ENCODE measurements around the gene ANKRD13B.

- TF ChIP-seq ELK1 (IDR thresholded peaks at IDR 0.05; ENCODE audit: low read depth, low read length) (no peak), FOSB (CRISPR knock-in tag; IDR thresholded peaks at IDR 0.05) (no peak), CTCF (IDR thresholded peaks at IDR 0.05) (no peak), RFX5 (IDR thresholded peaks at IDR 0.05) (no peak), RNF2 (IDR thresholded peaks at IDR 0.05; ENCODE audit: borderline replicate concordance, low read depth) (no peak), BHLHE40 (IDR thresholded peaks at IDR 0.05; ENCODE audit: low read depth, low read length) (no peak), JUN (IDR thresholded peaks at IDR 0.05) (no peak), PBX3 (IDR thresholded peaks at IDR 0.05) (no peak), RAD21 (conservative IDR thresholded peaks at IDR 0.05 in 1 of 2, IDR thresholded peaks at IDR 0.05 in 1 of 2) (no peak), MAX (IDR thresholded peaks at IDR 0.05) (no peak), TP53 (CRISPR knock-in tag; IDR thresholded peaks at IDR 0.05) (no peak), POLR2AphosphoS2 (conservative IDR thresholded peaks at IDR 0.05; ENCODE audit: low read length) (no peak)
Measured at GRCh38 chr17:29610395-29610794, 17.5 kb downstream of the ANKRD13B start.
